Esophagus squamous epithelium (tissue), 4 donors: ENCODE measurements around the gene NIN.

Experiments used
- POLR2A ChIP-seq, 4 donors: fragments of 450-650 bp; IDR thresholded peaks; one replicate each; pipeline ENCODE4 v1.6.1; 2017; ENCODE audit warnings: antibody characterized with exemption in 4 of 4, mild to moderate bottlenecking in 4 of 4, moderate library complexity in 3 of 4
- TF ChIP-seq, protein P1 (sequence below), 6 experiments: fragments of 450-650 bp in 4 of 6; fragments of 200-600 bp in 2 of 6; sonication (generic) in 2 of 6; IDR thresholded peaks; one replicate each; pipeline ENCODE4 v1.5.1; 2016 to 2019; ENCODE audit warnings: antibody characterized with exemption in 6 of 6, mild to moderate bottlenecking in 4 of 6, moderate library complexity in 4 of 6

- TF ChIP-seq, protein P1, sequence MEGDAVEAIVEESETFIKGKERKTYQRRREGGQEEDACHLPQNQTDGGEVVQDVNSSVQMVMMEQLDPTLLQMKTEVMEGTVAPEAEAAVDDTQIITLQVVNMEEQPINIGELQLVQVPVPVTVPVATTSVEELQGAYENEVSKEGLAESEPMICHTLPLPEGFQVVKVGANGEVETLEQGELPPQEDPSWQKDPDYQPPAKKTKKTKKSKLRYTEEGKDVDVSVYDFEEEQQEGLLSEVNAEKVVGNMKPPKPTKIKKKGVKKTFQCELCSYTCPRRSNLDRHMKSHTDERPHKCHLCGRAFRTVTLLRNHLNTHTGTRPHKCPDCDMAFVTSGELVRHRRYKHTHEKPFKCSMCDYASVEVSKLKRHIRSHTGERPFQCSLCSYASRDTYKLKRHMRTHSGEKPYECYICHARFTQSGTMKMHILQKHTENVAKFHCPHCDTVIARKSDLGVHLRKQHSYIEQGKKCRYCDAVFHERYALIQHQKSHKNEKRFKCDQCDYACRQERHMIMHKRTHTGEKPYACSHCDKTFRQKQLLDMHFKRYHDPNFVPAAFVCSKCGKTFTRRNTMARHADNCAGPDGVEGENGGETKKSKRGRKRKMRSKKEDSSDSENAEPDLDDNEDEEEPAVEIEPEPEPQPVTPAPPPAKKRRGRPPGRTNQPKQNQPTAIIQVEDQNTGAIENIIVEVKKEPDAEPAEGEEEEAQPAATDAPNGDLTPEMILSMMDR (IDR thresholded peaks at IDR 0.05), result no peak
- TF ChIP-seq POLR2A (IDR thresholded peaks at IDR 0.05), result no peak
These were observed 23.6 kb upstream of the NIN start for GRCh38 chr14:50854521-50854920.
